Measurements from ENCODE around the gene ACTR8.

The ACTR8 gene

DNA sequence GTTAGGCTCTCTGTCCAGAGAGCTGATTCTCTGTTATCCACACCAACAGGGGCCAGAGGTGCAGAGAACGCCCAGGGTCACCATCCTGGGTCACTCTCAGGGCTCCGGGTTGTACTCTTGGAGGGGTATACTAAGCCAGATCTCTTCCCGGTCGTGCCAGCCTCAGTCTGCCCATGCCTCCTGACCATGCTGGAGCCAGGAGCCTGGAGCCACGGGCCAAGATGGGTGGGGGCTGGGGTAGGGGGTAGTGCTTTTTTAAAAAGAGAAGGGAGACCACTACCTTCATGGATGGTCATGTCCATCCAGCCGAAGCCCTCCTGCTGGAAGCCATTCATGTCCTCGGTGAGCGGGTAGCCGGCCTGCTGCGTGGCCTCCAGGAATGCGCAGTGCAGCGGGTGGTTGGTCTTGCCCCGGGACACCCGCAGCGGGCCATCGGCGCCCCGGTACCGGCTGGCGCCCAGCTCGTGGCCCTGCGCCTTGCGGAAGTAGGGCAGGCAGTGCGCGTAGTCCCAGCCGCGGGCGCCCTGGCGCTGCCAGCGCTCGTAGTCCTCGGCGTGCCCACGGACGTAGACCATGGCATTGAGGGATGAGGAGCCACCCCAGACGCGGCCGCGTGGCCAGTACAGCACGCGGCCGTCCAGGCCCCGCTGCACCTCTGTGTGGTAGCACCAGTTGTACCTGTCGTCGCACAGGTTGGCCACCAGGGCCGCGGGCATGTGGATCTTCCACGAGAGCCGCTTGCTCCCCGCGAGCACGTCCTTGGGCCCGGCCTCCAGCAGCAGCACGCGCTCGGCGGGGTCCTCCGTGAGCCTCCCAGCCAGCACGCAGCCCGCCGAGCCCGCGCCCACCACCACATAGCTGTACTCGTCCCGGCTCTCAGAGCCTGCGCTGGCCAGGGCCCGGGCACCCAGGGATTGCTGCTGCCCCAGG lies 58.7 kb downstream of the ACTR8 start:
- Histone ChIP-seq H3K27me3 (ENCODE audit: insufficient read depth, low read length, poor library complexity, severe bottlenecking) (no peaks in the 10 kb centered on the region), H3F3A (ENCODE audit: low read depth) (no peaks in the 10 kb centered on the region), H3K4me3 (ENCODE audit: low read length, poor library complexity, severe bottlenecking) (no peak overlapping the region), H3K9me3 (ENCODE audit: insufficient read depth, low read depth, low read length) (no peaks in the 10 kb centered on the region), H3K79me2 (ENCODE audit: insufficient read depth, low read length) (no peaks in the 10 kb centered on the region), H3K9me2 (replicated peaks; ENCODE audit: low read depth, low read length) (no peaks in the 10 kb centered on the region), H3K4me1 (ENCODE audit: insufficient read depth, low read length, poor library complexity, severe bottlenecking) (no peaks in the 10 kb centered on the region), H3K36me3 (ENCODE audit: insufficient read depth, low read length) (no peaks in the 10 kb centered on the region), H3K4me2 (ENCODE audit: low read depth, low read length, poor library complexity, severe bottlenecking) (no peak overlapping the region), H3K9ac (ENCODE audit: low read depth, low read length, poor library complexity, severe bottlenecking) (no peak overlapping the region), H2AFZ (ENCODE audit: low read length) (no peak overlapping the region), H4K20me1 (ENCODE audit: insufficient read depth, low read length, poor library complexity, severe bottlenecking) (no peaks in the 10 kb centered on the region)
- TF ChIP-seq EZH2phosphoT487 (IDR thresholded peaks at IDR 0.05; ENCODE audit: borderline replicate concordance) = no peak
- TF ChIP-seq, protein P1, sequence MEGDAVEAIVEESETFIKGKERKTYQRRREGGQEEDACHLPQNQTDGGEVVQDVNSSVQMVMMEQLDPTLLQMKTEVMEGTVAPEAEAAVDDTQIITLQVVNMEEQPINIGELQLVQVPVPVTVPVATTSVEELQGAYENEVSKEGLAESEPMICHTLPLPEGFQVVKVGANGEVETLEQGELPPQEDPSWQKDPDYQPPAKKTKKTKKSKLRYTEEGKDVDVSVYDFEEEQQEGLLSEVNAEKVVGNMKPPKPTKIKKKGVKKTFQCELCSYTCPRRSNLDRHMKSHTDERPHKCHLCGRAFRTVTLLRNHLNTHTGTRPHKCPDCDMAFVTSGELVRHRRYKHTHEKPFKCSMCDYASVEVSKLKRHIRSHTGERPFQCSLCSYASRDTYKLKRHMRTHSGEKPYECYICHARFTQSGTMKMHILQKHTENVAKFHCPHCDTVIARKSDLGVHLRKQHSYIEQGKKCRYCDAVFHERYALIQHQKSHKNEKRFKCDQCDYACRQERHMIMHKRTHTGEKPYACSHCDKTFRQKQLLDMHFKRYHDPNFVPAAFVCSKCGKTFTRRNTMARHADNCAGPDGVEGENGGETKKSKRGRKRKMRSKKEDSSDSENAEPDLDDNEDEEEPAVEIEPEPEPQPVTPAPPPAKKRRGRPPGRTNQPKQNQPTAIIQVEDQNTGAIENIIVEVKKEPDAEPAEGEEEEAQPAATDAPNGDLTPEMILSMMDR (conservative IDR thresholded peaks at IDR 0.05; ENCODE audit: low read length) = no peak

DNA sequence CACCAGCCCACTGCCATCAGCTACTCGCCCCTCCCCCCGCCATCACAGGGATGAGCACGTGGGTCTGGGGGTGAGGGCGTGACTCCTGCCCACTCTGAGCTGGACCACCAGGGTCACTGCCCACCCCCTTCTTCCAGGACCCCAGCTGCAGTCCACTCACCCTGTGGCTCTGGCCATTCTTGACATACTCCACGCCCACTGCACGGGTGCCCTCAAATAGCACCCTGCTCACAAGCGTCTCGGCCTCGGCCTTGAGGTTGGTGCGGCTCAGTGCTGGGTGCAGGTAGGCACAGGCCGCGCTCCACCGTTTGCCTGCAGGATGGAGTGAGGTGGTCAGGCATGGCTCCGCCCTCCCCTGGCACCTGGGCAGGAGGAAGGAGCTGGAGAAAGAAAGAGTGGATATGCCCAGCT lies 59.6 kb downstream of the ACTR8 start:
- H3F3A ChIP-seq (ENCODE audit: low read depth) = no peaks in the 10 kb centered on the region
- no peak overlapping the region for H2AFZ ChIP-seq (ENCODE audit: low read length)
- no peaks in the 10 kb centered on the region for H3K27me3 ChIP-seq (ENCODE audit: insufficient read depth, low read length, poor library complexity, severe bottlenecking)
- no peak overlapping the region for H3K4me3 ChIP-seq (ENCODE audit: low read length, poor library complexity, severe bottlenecking)
- H3K9ac ChIP-seq (ENCODE audit: low read depth, low read length, poor library complexity, severe bottlenecking) = no peak overlapping the region
- H3K36me3 ChIP-seq (ENCODE audit: insufficient read depth, low read length) = no peaks in the 10 kb centered on the region
- no peaks in the 10 kb centered on the region for H3K9me3 ChIP-seq (ENCODE audit: insufficient read depth, low read depth, low read length)
- no peak overlapping the region for H3K4me2 ChIP-seq (ENCODE audit: low read depth, low read length, poor library complexity, severe bottlenecking)
- H3K79me2 ChIP-seq (ENCODE audit: insufficient read depth, low read length) = no peaks in the 10 kb centered on the region
- no peaks in the 10 kb centered on the region for H3K9me2 ChIP-seq (replicated peaks; ENCODE audit: low read depth, low read length)
- TF ChIP-seq, protein P1 (conservative IDR thresholded peaks at IDR 0.05; ENCODE audit: low read length) = no peak
- TF ChIP-seq EZH2phosphoT487 (IDR thresholded peaks at IDR 0.05; ENCODE audit: borderline replicate concordance) = no peak
- no peaks in the 10 kb centered on the region for H3K4me1 ChIP-seq (ENCODE audit: insufficient read depth, low read length, poor library complexity, severe bottlenecking)
- no peaks in the 10 kb centered on the region for H4K20me1 ChIP-seq (ENCODE audit: insufficient read depth, low read length, poor library complexity, severe bottlenecking)

DNA sequence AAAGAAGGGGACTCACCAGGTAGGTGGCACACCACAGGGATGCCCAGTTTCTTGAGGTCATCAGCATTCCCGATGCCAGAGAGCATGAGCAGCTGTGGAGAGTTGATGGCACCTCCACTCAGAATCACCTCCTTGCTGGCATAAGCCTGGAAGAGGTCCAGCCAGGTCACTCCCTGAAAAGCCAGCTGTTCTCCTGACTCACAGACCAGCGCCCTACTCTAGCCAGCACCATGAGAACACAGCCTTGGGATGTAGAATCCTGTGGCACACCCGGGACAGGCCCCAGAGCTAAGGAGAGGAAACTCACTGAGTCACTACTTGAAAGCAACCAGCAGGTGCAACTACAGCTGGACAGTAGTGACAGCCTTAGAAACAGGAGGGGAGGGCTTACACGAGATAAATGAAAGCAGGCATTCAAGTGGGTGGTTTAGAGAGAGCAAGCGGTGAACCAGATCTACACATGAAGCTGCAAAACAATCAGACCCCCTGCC lies 60.3 kb downstream of the ACTR8 start:
- no peaks in the 10 kb centered on the region for H3K9me3 ChIP-seq (ENCODE audit: insufficient read depth, low read depth, low read length)
- H3F3A ChIP-seq (ENCODE audit: low read depth) = no peaks in the 10 kb centered on the region
- no peaks in the 10 kb centered on the region for H4K20me1 ChIP-seq (ENCODE audit: insufficient read depth, low read length, poor library complexity, severe bottlenecking)
- no peak overlapping the region for H3K9ac ChIP-seq (ENCODE audit: low read depth, low read length, poor library complexity, severe bottlenecking)
- H3K9me2 ChIP-seq (replicated peaks; ENCODE audit: low read depth, low read length) = no peaks in the 10 kb centered on the region
- H3K4me3 ChIP-seq (ENCODE audit: low read length, poor library complexity, severe bottlenecking) = no peak overlapping the region
- no peak overlapping the region for H2AFZ ChIP-seq (ENCODE audit: low read length)
- H3K79me2 ChIP-seq (ENCODE audit: insufficient read depth, low read length) = no peaks in the 10 kb centered on the region
- no peak overlapping the region for H3K4me2 ChIP-seq (ENCODE audit: low read depth, low read length, poor library complexity, severe bottlenecking)
- no peak for TF ChIP-seq EZH2phosphoT487 (IDR thresholded peaks at IDR 0.05; ENCODE audit: borderline replicate concordance)
- TF ChIP-seq, protein P1 (conservative IDR thresholded peaks at IDR 0.05; ENCODE audit: low read length) = no peak
- H3K4me1 ChIP-seq (ENCODE audit: insufficient read depth, low read length, poor library complexity, severe bottlenecking) = no peaks in the 10 kb centered on the region
- H3K36me3 ChIP-seq (ENCODE audit: insufficient read depth, low read length) = no peaks in the 10 kb centered on the region
- H3K27me3 ChIP-seq (ENCODE audit: insufficient read depth, low read length, poor library complexity, severe bottlenecking) = no peaks in the 10 kb centered on the region
